GM21447 (cell line): Measurements from ENCODE around the gene REPS2.

Experiments used
- ATAC-seq: cut with Tn5 transposase; IDR thresholded peaks from one replicate; pipeline ENCODE4 v1.9.1; 2021; ENCODE audit not compliant: unreplicated experiment

The REPS2 gene

DNA sequence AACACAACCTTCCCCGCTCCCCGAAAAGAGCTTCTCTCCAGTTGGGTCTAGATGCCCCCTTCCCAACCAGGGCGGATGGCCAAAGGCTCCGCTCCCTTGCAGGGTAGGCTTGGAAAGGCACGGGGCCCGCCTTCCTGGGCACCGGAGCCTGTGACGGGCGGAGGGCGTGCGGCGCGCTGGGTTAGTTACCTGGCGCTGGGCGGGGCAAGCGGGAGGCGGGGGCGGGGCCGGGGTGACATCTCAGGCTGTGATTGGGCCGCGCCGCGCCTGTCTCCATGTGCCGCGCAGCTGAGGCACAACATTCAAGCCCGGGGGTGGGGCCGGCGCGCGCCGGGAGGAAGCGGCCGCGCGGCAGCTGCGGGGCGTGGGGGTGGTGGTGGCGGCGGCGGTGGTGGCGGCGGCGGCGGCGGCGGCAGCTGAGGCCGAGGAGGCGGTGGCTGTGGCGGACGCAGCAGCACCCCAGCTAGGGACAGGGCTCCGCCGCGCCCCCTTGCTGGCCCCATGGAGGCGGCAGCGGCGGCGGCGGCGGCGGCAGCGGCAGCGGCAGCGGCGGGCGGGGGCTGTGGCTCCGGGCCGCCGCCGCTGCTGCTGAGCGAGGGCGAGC lies at the start of gene REPS2:
TSS of gene REPS2 (plus strand) at position 298 of the 604 bp plus-strand sequence. CDS start at position 502, 204 bp downstream.
- ATAC-seq: peak; percentile 96

DNA sequence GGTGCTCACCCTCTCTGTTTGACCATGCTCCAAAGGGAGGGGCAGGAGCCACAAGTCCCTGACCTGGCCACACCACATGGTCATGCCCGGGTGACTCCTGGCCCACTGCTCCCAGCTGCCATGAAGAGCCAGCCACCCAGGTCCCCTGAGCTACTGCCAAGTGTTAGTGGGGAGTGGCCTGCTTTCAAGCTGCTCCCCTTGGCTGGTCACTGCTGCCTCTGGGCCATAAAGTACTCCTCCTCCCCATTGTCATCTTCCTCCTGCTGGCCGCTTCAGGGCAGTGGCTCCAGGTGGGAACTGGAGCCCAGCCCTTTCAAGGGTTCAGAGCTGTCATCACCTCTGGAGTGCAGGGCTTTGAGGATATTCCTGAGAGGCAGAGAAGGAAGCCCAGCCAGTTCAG lies 49.0 kb upstream of the REPS2 start:
- ATAC-seq: no peak

- ATAC-seq: no peak
These were observed 43.0 kb upstream of the REPS2 start for GRCh38 chrX:16903274-16904022.

DNA sequence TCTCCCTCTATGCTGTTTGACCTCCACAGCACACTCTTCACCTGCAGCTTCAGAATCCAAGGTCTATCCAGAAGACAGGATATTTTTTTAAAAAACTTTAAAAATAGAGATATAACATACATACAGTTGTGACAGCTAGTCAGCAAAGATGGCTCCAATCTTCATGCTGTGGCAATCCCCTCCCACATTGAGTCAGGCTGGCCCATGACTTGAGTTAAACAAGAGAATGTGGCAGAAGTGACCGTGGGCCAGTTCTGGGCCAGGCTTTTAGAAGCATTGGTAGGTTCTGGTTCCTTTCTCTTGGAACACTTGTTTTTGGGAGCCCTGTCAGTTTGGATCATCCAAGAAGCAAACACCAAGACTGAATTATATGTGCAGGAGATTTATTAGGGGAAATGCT lies 36.1 kb upstream of the REPS2 start:
- ATAC-seq: no peak

DNA sequence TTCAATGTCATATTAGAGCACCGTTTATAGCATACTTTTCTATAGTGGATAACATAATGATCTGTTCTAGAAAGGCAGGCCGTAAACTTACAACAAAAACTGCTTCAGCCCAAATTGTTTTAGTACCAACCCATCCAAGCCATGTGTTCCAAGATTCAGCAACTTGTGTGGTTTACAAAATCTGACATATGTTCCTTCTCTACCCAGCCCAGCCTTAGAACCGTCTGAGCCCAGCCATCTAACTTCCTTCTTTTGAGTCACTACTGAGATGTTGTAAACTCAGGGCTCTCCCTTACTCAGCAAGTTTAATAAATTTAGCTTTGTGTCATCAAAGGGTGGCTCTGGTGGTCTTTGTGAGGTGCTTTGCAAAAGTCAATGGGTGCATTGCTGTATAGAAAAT lies 32.4 kb upstream of the REPS2 start:
- no peak for ATAC-seq

- no peak for ATAC-seq
These were observed 29.9 kb upstream of the REPS2 start for GRCh38 chrX:16916561-16916960.

DNA sequence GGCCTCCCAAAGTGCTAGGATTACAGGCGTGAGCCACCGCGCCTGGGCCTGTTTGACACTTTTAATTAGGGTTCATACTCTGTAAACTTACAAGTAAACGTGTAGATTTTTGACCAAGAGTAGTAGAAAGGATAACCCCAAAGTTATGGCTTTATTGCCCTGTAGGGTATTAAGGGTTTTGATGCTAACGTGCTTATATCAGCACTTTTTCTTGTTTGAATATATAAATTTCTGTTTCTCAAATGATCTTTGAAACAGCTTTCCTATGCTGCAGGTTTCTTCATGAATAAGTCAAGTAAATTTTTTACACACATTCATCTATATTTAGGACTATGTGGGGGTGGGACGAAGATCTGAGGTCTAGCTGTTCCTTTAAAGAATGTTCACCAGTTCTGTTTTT lies 29.3 kb upstream of the REPS2 start:
- ATAC-seq: no peak

DNA sequence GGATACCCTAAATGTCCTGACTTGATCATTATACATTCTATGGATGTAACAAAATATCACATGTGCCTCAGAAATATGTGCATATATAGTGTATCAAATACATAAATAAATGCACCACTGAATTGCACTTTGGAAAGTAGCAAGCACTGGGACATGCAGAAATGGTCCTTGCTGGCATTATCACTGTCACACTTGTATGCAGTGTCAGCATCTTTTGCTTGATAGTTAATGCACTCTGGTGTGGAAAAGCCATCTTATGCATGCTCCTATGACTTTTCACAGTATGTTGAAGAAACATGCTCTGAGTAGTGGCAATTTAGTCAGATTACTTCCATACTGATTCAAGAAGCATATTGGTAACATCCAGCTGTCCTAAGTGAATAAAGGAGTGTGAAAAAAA lies 27.5 kb upstream of the REPS2 start:
- ATAC-seq: no peak

- ATAC-seq: no peak
These were observed 26.4 kb upstream of the REPS2 start for GRCh38 chrX:16920075-16920474.

DNA sequence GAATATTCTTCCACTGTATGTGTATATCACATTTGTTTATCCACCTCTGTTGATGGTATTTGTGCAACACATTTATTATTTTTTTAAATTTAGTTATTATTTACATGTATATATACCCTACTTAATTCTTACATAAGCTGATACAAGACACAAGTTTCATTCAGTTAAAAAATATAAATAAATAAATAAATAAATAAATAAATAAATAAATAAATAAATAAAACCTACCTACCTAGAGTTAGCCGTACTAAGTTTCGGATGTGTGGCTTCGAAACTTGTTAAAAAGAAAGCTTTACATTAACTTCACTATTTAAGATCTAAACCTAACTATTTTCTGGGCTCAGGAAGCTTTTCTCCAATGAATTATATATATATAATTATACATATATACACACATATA lies 23.3 kb upstream of the REPS2 start:
- no peak for ATAC-seq

DNA sequence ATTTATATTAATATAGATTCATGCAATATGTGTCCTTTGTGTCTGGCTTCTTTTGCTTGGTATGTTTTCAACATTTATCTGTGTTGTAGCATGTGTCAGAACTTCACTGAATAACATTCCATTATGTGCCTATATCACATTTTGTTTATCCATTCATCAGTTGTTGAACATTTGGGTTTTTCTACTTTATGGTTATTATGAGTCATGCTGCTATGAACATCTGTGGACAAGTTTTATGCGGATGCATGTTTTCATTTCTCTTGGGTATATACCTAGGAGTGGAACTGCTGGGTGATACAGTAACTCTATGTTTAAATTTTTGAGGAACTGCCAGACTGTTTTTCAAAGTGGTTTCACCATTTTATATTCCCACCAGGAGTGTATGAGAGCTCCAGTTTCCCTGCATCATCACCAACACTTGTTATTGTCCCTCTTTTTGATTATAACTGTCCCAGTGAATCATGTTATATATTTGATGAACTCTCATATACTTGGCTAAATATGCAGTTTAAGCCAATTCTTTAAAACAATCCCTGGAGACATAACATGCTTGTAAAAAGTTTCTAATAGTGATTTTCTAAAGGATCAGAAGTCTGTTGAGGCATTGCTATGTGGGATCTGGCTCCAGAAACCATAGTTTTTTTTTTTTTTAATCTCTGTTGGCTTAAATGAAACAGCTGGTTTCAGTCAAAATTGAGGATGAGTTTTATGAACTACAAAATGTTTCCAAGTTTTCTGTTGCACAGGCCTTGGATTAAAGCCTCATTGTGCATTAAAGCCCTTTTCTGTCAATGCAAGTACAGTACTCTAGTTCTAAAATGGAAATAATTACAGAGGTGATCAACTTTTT lies 21.6 kb upstream of the REPS2 start:
- no peak for ATAC-seq

GRCh38 chrX:16930392-16930791 lies 16.1 kb upstream of the REPS2 start:
- no peak for ATAC-seq

DNA sequence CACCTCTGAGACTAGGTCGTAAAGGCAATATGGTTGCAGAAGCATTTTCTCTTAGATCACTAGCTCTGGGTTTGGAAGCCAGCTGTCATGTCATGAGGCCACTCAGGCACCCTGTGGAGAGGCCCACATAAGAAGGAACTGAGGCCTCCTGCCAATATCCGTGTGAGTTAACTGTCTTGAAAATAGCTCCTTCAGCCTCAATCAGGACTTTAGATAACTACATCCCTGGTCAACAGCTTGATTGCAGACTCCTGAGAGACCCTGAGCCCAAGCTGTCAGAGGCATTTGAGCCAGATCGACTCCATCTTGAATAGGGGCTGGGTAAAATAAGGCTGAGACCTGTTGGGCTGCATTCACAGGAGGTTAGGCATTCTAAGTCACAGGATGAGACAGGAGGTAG lies 15.1 kb upstream of the REPS2 start:
- ATAC-seq: no peak

GRCh38 chrX:16931855-16932575 lies 14.4 kb upstream of the REPS2 start:
- no peak for ATAC-seq

- ATAC-seq: no peak
These were observed 12.3 kb upstream of the REPS2 start for GRCh38 chrX:16934185-16934584.

DNA sequence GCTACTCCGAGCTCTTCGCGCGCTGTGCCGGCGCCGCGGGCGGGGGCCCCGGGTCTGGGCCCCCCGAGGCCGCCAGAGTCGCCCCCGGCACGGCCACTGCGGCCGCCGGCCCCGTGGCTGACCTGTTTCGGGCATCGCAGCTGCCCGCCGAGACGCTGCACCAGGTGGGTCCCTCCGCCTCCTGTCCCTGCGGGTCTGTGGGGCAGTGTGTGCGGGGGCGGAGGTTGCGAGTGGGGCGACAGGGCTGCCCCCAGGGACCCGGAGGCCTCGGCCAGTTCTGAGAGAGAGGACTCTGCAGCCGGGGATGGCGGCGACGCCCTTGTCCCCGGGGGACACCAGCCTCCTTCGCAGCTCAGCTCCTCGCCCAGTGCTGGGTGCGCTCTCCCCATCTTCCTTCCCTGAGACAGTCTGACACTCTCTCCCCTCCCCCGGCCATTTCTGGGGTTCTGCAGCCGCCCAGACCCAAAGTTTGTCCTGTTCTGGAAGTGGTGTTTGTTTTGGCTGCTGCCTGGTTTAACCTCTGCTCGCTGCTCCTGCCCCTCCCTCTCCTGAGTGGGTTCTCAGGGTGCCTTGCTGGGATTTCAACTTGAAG lies 609 bp downstream of the REPS2 start:
- ATAC-seq: peak; percentile 13

- ATAC-seq: no peak
These were observed 4.0 kb downstream of the REPS2 start for GRCh38 chrX:16950423-16950822.

DNA sequence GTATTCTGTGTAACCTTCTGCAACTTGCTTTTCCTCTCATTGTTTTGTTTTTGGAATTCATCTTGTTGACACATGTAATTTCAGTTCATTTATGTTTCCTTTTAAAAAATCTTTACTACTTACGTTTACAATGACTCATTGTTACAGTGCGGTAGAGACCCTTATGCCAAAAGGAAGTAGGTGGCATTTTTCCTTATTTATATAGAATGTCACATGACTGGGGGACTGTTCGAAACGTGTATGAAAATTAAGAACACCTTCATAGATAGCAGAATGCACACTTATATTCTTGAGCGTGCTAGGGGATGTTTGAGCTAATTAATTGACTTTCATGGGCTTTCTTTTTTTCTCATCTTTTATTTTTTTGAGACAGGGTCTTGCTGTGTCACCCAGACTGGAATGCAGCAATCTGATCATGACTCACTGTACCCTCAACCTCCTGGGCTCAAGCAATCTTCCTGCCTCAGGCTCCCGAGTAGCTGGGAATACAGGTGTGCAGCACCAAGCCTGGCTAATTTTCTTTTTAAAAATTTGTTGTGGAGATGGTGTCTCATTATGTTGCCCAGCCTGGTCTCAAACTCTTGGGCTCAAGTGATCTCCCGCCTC lies 7.3 kb downstream of the REPS2 start:
- no peak for ATAC-seq

DNA sequence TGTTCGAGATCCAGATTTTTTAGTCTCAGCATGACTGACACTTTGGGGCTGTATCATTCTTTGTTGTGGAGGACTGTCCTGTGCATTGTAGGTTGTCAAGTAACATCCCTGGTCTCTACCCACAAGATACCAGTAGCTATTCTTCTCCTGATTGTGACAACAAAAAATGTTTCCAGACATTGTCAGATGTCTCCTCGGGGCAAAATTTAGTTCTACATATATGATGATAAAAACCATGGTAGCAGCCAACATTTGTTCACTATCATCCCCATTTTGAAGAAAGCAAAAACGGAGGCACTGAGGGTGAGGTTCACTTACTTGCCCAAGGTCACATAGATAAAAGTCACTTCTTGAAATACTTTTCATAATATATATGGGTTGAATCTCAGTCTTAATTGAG lies 11.3 kb downstream of the REPS2 start:
- ATAC-seq: no peak

GRCh38 chrX:16958356-16958755 lies 11.9 kb downstream of the REPS2 start:
- no peak for ATAC-seq
